Neural crest cell (in vitro differentiated cells): ENCODE data around the gene RNF31. TPM values are rescaled to one million over a fixed set of nuclear protein-coding genes. Genes with fewer than 3 reads are reported as not detected.

Experiments
- DNase-seq: peaks from one replicate; pipeline ENCODE4 v3.0.0; 2021; ENCODE audit warnings: low read depth, mixed read lengths, low spot score
- H3K27ac Mint-ChIP-seq: one replicate; pipeline ENCODE4 v1.8.0; 2021; ENCODE audit warnings: mild to moderate bottlenecking, mixed read lengths; ENCODE audit not compliant: unreplicated experiment
- H3K27me3 Mint-ChIP-seq: 2 replicates; pipeline ENCODE4 v1.8.0; 2021; ENCODE audit warnings: low read depth, mild to moderate bottlenecking, mixed read lengths
- H3K36me3 Mint-ChIP-seq: 2 replicates; pipeline ENCODE4 v1.8.0; 2021; ENCODE audit warnings: low read depth, mild to moderate bottlenecking, mixed read lengths
- H3K4me1 Mint-ChIP-seq: 2 replicates; pipeline ENCODE4 v1.8.0; 2021; ENCODE audit warnings: mixed read lengths
- H3K4me3 Mint-ChIP-seq: one replicate; pipeline ENCODE4 v1.8.0; 2021; ENCODE audit warnings: mild to moderate bottlenecking, mixed read lengths
- H3K9me3 Mint-ChIP-seq: 2 replicates; pipeline ENCODE4 v1.8.0; 2021; ENCODE audit warnings: mixed read lengths
- total RNA-seq: library from RNA; stranded (reverse); gene quantifications from 2 replicates; pipeline ENCODE4 v1.2.1, GENCODE V29; 2021
- TF ChIP-seq, protein P1 (sequence below): fragments of 200-600 bp; sonication (generic); conservative IDR thresholded peaks from 2 replicates; pipeline ENCODE4 v1.5.0; 2021; ENCODE audit warnings: antibody characterized with exemption, mild to moderate bottlenecking

RNF31 gene
- total RNA-seq, 1 donor from 2014 or later: 65.5 TPM

DNA sequence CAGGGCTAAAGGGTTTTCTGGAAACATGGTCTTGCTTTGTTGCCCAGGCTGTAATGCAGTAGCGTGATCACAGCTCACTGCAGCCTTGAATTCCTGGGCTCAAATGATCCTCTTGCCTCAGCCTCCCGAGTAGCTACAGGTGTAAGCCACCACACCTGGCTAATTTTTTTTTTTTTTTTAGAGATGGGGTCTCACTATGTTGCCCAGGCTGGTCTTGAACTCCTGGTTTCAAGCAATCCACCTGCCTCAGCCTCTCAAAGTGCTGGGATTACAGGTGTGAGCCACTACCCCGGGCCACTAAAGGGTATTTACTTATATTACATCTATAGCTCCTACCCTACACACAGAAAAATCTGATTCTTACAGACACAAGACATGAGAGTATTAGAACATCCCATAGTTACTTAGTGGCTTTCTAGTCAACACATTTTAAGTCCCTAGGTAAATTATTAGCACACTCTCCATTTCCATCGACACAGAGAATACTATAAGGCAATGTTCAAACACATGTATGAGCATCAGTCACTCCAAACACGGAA lies 38.9 kb upstream of the RNF31 start:
- TF ChIP-seq, protein P1, sequence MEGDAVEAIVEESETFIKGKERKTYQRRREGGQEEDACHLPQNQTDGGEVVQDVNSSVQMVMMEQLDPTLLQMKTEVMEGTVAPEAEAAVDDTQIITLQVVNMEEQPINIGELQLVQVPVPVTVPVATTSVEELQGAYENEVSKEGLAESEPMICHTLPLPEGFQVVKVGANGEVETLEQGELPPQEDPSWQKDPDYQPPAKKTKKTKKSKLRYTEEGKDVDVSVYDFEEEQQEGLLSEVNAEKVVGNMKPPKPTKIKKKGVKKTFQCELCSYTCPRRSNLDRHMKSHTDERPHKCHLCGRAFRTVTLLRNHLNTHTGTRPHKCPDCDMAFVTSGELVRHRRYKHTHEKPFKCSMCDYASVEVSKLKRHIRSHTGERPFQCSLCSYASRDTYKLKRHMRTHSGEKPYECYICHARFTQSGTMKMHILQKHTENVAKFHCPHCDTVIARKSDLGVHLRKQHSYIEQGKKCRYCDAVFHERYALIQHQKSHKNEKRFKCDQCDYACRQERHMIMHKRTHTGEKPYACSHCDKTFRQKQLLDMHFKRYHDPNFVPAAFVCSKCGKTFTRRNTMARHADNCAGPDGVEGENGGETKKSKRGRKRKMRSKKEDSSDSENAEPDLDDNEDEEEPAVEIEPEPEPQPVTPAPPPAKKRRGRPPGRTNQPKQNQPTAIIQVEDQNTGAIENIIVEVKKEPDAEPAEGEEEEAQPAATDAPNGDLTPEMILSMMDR: no peak
- no peaks in the 10 kb centered on the region for H3K9me3 Mint-ChIP-seq
- H3K4me1 Mint-ChIP-seq: peaks cover 10% of the 10 kb centered on the region
- no peaks in the 10 kb centered on the region for H3K27me3 Mint-ChIP-seq
- H3K36me3 Mint-ChIP-seq: peaks cover 5% of the 10 kb centered on the region
- H3K4me3 Mint-ChIP-seq: peak overlapping the region; percentile 74
- no peak for DNase-seq
- H3K27ac Mint-ChIP-seq: no peak overlapping the region

DNA sequence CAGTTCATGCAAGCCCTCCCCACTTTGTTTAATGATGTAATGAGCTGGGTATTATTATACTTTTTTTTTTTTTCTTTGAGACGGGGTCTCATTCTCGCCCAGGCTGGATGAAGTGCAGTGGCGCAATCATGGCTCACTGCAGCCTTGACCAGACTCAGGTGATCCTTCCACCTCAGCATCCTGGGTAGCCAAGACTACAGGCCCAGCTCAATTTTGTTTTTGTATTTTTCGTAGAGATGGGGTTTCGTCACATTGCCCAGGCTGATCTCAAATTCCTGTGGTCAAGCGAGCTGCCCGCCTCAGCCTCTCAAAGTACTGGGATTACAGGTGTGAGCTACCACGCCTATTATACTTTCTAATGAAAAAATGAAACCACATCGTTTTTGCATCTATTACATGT lies 37.2 kb upstream of the RNF31 start:
- H3K4me3 Mint-ChIP-seq: no peak overlapping the region
- no peak for DNase-seq
- TF ChIP-seq, protein P1: no peak
- H3K36me3 Mint-ChIP-seq: no peaks in the 10 kb centered on the region
- H3K9me3 Mint-ChIP-seq: no peaks in the 10 kb centered on the region
- no peaks in the 10 kb centered on the region for H3K27me3 Mint-ChIP-seq
- no peak overlapping the region for H3K27ac Mint-ChIP-seq
- H3K4me1 Mint-ChIP-seq: peaks cover 21% of the 10 kb centered on the region

DNA sequence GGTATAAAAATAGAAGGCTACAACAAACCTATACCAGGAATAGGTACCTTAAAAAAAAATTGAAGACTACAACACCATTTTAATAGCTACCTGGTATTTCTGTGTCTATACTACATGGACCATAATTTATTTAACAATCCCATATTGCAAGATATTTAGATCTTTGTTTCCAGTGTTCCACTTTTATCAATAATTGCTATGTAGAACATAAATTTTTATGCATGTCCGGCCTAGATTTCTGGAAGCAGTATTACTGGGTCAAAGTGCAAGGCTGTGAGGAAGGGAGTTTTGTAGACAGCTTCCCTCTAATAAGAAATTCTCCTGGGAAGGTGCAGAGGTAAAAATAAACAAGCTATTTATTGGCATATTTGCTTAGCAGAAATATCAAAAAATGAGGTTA lies 36.8 kb upstream of the RNF31 start:
- Mint-ChIP-seq H3K27me3 (no peaks in the 10 kb centered on the region), H3K36me3 (no peaks in the 10 kb centered on the region), H3K4me1 (peaks cover 25% of the 10 kb centered on the region), H3K27ac (no peak overlapping the region), H3K9me3 (no peaks in the 10 kb centered on the region), H3K4me3 (peak overlapping the region; percentile 38)
- TF ChIP-seq, protein P1: no peak
- no peak for DNase-seq

DNA sequence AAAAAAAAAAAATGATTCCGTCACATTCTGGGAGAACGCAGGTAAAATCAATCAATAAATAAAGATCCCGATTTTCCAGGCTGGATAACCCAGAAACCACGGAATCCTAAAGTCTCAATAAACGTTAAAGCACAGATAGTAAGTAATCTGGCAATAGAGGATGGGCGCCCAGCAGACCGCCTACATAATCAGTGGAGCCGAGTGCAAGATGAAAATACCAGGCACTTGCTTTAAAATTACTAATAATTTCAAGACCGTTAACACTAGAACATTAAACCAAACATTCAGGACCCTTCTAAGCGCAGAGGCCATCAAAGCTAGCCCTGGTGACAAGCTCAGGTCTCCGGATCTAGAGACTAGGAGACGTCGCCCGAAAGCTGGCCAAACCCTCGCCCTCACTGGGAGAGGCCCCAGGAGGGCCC lies 33.9 kb upstream of the RNF31 start:
- TF ChIP-seq, protein P1: no peak
- DNase-seq: no peak
- Mint-ChIP-seq H3K27me3 (no peaks in the 10 kb centered on the region), H3K4me1 (peaks cover 33% of the 10 kb centered on the region), H3K36me3 (no peaks in the 10 kb centered on the region), H3K27ac (peak overlapping the region; percentile 99), H3K9me3 (no peaks in the 10 kb centered on the region), H3K4me3 (peak overlapping the region; percentile 99)

DNA sequence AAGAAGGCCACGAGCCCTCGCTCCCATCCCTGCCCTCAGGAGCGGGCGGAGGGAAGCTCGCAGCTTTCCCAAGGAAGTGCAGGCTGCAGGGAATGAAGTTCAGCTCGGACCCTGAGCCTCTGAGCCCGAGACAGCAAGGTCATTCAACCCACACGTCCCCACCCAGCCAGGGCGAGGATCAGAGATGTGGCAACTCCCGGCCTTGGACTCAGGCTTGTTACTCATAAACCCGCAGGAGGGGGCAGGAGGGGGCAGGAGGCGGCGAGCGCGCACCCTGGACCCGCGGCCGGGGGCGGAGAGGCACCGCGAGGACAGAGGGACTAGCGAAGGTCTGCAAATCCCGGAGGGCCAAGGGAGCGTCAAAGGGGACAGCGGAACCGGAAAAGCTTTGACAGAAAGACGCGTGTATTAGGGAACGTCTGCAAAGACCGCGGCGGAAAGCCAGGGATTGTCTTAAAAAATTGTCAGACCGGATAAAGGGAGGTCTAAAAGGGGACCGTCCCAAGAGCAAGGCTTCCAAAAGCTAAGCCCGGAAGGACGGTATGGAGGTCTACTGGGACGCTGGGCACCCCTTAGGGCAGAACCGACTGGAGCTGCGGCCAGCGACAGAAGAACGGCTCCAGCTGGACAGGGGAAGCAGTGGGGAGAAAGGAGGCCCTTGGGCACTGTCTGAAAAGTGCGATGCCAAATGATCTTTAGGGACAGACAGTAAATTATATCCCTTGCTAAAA lies 33.3 kb upstream of the RNF31 start:
- TF ChIP-seq, protein P1: no peak
- peak overlapping the region; percentile 99 for H3K27ac Mint-ChIP-seq
- no peaks in the 10 kb centered on the region for H3K9me3 Mint-ChIP-seq
- H3K27me3 Mint-ChIP-seq: no peaks in the 10 kb centered on the region
- H3K4me1 Mint-ChIP-seq: peaks cover 27% of the 10 kb centered on the region
- H3K36me3 Mint-ChIP-seq: peaks cover 2% of the 10 kb centered on the region
- peak; percentile 63 for DNase-seq
- H3K4me3 Mint-ChIP-seq: peak overlapping the region; percentile 99
